Measurements from ENCODE around the gene CPEB2.

Gene CPEB2

GRCh38 chr4:15001869-15002658 lies at the start of gene CPEB2:
TSS of gene CPEB2 (plus strand) at chr4:15002481. CDS start at chr4:15002674, 193 bp downstream.
- DNase-seq: peak; percentile 91 to 93

- no peak for DNase-seq
Observed at GRCh38 chr4:14958436-14958835, 43.8 kb upstream of the CPEB2 start.

DNA sequence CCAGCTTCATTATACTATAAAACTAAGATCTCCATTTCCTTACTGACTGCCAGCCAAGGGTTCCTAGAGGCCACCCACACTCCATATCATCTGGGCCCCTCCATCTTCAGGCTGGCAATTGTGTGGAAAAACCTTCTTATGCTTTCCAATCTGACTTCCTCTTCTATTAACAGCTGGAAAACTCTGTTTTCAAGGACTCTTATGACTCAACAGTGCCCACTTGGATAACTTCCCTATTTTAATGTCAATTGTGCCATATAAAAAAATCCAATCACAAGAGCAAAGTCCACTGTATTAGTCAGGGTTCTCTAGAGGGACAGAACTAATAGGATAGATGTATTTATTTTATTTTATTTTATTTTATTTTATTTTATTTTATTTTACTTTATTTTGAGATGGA lies 41.0 kb upstream of the CPEB2 start:
- DNase-seq: no peak

- no peak for DNase-seq
Observed at GRCh38 chr4:14965071-14965470, 37.2 kb upstream of the CPEB2 start.

GRCh38 chr4:14967982-14968381 lies 34.3 kb upstream of the CPEB2 start:
- no peak for DNase-seq

- no peak for DNase-seq
Observed at GRCh38 chr4:14977830-14978229, 24.5 kb upstream of the CPEB2 start.

DNA sequence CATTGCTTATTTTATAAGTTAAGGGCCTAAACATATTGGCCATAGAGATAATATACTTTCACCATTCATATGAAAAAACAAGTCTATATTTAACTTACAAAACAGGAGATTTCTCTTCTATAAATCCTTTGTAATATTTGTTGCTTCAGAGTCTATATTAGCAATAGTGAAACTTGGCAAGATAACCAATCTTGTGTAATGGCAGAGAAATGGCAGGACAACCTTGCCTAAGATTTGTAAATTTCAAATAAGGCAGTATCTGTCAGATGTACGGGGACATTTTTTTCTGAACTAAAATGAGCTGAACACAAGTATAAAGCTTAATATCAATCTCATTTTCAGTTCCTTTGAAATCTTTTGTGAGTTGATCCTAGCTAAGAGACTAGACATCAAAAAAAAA lies 17.8 kb upstream of the CPEB2 start:
- no peak for DNase-seq

DNA sequence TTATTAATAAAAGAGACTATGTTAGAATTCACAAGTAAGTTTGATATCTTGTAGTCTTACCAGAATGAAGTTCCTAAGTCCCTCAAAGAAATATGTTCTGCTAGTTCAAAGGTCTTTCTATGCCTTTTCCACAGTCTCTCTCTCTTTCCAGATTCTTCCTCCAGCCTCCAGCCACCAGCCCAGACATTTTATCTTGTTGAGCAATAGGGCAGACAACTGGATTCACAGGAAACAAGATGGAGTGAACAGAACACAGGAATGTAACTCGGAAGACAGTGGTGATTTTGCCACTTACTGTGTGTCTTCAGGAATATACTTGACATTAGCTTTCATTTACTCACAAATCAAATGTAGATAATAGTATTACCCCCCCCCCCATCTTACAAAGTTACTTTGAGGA lies 17.1 kb upstream of the CPEB2 start:
- DNase-seq: no peak

- no peak for DNase-seq
Observed at GRCh38 chr4:14985843-14986242, 16.4 kb upstream of the CPEB2 start.

- DNase-seq: no peak
Observed at GRCh38 chr4:14987054-14987453, 15.2 kb upstream of the CPEB2 start.

DNA sequence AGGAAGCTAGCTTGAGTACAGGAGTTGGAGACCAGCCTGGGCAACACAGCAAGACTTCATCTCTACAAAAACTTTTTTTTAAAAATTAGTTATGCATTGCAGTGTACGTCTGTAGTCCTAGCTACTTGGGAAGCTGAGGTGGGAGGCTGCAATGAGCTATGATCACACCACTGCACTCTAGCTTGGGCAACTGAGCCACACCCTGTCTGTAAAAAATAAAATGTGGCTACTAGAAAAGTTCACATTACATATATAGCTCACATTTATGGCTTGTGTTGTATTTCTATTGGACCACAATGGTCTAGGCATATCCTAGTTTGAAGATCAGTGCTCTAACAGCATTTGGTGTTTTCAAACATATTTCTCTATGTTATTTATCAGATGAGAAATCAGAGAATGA lies 11.8 kb upstream of the CPEB2 start:
- DNase-seq: no peak

GRCh38 chr4:14994242-14994641 lies 8.0 kb upstream of the CPEB2 start:
- DNase-seq: peak in 1 of 2 donors; percentile 68

DNA sequence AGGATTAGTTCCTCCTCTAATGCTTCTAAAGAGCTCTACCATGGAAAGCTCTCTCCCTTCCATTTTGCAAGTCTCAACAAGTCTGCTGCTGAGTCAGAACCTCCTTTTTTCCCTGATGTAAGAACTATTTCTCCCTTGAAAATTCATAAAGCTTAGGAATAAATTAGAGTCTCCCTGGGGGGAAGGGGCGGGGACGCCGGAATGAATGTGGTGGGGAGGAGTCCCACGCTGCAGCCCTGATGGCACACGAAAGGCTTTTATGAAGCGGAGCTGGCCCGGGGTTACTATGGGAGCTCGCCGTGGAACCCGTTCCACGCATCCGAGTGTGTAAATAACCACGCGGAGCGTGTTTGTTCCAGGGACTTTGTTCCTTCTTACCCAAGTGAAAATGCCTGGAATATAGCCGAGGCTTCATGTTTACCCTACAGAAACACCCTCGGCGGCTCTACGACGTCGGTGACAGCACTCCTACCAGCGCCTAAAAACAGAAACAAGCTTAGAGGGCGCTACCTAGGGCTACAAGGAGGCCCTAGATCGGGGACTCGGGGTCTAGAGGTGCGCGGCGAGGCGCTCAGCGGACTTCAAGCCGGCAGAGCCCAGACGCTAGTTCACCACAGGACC lies 923 bp upstream of the CPEB2 start:
- DNase-seq: peak; percentile 36 to 60

GRCh38 chr4:15002659-15003400 lies 549 bp downstream of the CPEB2 start:
- peak; percentile 59 to 91 for DNase-seq

GRCh38 chr4:15003401-15003890 lies 1.2 kb downstream of the CPEB2 start:
- no peak for DNase-seq

DNA sequence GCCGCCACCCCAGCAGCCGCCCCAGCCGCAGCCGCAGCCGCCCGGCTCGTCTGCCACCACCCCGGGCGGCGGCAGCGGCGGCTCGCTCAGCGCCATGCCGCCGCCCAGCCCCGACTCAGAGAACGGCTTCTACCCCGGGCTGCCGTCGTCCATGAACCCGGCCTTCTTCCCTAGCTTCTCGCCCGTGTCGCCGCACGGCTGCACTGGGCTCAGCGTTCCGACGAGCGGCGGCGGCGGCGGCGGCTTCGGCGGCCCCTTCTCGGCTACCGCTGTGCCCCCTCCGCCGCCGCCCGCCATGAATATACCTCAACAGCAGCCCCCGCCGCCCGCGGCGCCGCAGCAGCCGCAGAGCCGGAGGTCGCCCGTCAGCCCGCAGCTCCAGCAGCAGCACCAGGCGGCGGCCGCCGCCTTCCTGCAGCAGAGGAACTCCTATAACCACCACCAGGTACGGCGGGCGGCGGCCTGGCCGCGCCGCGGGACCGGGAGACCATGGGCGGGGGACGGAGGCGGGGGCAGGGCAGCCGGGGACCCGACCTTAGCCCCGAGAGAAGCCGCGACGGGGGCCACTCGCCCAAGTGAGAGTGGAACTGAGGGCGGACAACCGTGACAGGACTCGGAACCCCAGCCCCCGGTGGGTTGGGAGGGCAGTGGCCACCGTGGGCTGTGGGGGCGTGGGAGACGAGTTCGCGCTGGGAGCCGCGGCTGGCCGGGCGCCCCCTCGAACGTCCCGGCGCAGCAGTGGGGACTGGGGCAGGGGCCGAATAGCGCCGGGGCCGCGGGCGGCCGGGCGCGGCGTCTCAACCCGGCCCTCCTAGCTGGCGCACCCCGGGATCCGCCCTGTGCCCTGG lies 1.8 kb downstream of the CPEB2 start:
- peak in 1 of 2 donors; percentile 38 for DNase-seq

DNA sequence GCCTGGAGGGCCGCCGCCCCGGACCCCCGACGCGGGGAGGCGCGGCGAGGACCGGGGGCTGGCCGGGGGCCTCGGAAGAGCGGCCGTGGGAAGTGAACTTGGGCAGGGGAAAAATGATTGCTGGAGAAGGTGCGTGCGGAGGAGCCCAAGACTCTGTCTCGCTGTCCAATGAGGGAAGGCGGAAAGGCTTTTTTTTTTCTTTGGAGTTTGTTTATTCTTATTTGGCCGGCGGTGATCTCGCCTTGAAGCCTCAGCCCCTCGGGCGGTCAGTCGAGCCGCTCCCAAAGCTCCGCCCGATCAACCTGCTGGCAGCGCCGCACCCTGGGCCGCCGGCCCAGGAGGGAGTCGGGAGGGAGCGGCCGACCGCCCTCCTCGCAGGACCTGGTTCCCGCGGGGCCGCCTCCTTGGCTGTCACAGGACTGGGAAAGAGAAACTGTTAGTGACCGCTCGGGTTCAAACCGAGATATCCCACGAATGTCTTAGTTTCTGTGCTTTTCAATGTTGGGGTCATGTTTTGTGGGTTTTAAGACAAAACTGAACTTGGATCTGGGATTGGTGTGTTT lies 2.5 kb downstream of the CPEB2 start:
- DNase-seq: peak; percentile 15 to 23

DNA sequence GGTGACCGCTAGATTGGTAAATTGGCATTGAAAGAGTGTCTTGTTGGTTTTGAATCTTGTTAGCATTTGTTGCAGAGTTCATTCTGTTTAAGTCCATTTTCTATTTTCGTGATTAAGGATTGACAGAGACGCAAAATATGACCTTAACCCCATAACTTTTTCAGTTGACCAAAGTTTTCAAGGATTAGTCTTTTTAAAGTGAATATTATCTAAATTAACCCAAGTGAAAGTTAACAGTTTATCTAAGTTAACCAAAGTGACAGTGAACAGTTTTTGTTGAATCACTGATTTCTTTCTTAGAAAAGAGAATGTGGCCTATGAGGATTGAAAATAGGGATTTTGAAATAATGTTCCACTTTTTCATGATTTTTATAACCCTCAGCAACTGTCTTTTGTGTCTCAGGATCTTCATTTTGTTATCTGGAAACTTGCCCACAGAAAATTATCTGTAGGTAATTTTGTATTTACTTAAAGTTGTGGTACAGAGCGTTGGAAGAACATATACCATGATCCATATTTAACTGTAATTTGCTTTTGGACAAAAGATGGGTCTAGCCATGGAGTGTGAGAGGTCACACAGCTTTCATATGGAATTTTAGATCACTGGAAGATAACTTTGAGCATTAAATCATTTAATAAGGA lies 3.3 kb downstream of the CPEB2 start:
- DNase-seq: no peak

- peak in 1 of 2 donors; percentile 16 for DNase-seq
Observed at GRCh38 chr4:15006416-15007024, 4.2 kb downstream of the CPEB2 start.

DNA sequence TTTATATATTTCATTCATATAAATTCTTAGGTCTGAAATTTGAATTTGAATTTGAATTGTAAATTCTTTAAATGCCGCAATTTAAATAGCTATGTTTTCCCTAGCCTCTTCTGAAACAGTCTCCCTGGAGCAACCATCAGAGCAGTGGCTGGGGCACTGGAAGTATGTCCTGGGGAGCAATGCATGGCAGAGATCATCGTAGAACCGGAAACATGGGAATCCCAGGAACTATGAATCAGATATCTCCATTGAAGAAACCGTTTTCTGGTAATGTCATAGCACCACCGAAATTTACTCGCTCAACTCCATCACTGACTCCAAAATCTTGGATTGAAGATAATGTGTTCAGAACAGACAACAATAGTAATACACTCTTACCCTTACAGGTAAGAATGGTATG lies 4.9 kb downstream of the CPEB2 start:
- DNase-seq: no peak

DNA sequence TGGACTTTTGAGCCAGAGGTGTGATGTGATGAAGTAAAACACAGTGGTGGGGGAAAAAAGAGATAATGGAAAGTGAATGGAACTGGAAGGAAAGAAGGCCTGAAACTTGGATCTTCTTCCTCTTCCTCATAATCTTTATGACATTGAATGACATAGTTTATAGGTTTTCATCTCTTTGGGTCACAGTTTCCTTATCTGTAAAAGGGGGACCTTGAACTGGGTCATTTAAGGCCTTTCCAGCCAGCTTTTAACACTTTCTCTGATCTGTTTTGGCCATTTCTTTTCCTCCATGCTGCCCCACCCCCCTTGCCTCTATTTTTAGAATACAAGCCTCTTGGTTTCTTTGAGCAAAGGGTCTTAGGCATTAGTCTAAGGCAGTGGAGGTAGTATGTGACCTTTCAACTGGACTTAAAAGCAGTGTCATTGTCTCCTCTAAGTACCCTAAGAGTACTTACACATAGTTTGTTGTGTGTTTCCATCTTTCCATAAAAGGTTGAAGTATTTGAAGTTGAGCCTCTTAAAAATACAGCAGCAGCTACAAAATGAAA lies 7.8 kb downstream of the CPEB2 start:
- no peak for DNase-seq
